GM18861 (cell line): Measurements from ENCODE around the gene TMEM121.

Source experiments
- ATAC-seq: cut with Tn5 transposase; IDR thresholded peaks from one replicate; pipeline ENCODE4 v1.9.1; 2021; ENCODE audit not compliant: unreplicated experiment

Gene TMEM121

GRCh38 chr14:105525861-105526775, at the start of gene TMEM121:
Gene TMEM121 (plus strand): TSS chr14:105526583. CDS start chr14:105528835, 2,252 bp downstream.
- no peak for ATAC-seq

- ATAC-seq = no peak
These were observed 49.3 kb upstream of the TMEM121 start for GRCh38 chr14:105476831-105477659.

GRCh38 chr14:105477660-105478397, 48.6 kb upstream of the TMEM121 start:
- no peak for ATAC-seq

GRCh38 chr14:105478398-105479251, 47.8 kb upstream of the TMEM121 start:
- ATAC-seq = no peak

GRCh38 chr14:105479431-105480158, 46.8 kb upstream of the TMEM121 start:
- ATAC-seq = no peak

- ATAC-seq = no peak
These were observed 46.1 kb upstream of the TMEM121 start for GRCh38 chr14:105480199-105480746.

- peak; percentile 40 for ATAC-seq
These were observed 45.3 kb upstream of the TMEM121 start for GRCh38 chr14:105480807-105481801.

GRCh38 chr14:105481886-105482457, 44.4 kb upstream of the TMEM121 start:
- peak; percentile 58 for ATAC-seq

- no peak for ATAC-seq
These were observed 43.8 kb upstream of the TMEM121 start for GRCh38 chr14:105482486-105483110.

GRCh38 chr14:105483300-105484068, 42.9 kb upstream of the TMEM121 start:
- no peak for ATAC-seq

- no peak for ATAC-seq
These were observed 42.0 kb upstream of the TMEM121 start for GRCh38 chr14:105484069-105484996.

- ATAC-seq = no peak
These were observed 41.4 kb upstream of the TMEM121 start for GRCh38 chr14:105484997-105485393.

- no peak for ATAC-seq
These were observed 40.6 kb upstream of the TMEM121 start for GRCh38 chr14:105485739-105486162.

- ATAC-seq = no peak
These were observed 40.0 kb upstream of the TMEM121 start, which contains the start of gene CRIP1 for GRCh38 chr14:105486163-105486973. Gene CRIP1 (plus strand): TSS chr14:105486886. CDS start chr14:105487260, 374 bp downstream.
